GM19468 (cell line): ENCODE results near the gene ADGRD1.
"Not testable (repeated sequence)": the region's sequence is repeated elsewhere in the genome, so short reads cannot be mapped to it uniquely, and the experiment has no call there.

Experiments
- ATAC-seq: cut with Tn5 transposase; IDR thresholded peaks from one replicate; pipeline ENCODE4 v1.9.1; 2021; ENCODE audit warnings: mild to moderate bottlenecking, moderate library complexity, moderate number of reproducible peaks; ENCODE audit not compliant: unreplicated experiment; ENCODE audit errors: extremely low read depth

ADGRD1 gene

DNA sequence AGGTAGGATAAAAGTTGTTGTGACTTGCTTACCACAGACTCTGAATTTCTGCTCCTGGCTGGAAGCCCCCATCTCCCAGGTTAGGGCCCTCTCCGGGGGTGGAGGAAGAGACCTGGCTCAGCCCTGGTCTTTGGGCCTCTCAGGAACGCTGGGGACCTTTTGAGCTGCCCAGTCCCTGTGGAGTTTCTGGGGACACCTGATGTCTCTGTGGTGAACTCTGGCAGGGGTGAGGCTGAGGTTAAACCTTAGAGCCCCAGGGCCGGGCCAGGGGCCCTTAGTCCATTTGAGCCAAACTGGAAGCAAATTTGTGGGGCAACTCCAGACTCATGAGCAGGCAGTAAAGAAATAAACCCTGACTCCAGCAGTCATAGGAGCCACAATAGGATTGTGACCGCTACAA is 112.1 kb downstream of the ADGRD1 start:
- ATAC-seq: no peak

DNA sequence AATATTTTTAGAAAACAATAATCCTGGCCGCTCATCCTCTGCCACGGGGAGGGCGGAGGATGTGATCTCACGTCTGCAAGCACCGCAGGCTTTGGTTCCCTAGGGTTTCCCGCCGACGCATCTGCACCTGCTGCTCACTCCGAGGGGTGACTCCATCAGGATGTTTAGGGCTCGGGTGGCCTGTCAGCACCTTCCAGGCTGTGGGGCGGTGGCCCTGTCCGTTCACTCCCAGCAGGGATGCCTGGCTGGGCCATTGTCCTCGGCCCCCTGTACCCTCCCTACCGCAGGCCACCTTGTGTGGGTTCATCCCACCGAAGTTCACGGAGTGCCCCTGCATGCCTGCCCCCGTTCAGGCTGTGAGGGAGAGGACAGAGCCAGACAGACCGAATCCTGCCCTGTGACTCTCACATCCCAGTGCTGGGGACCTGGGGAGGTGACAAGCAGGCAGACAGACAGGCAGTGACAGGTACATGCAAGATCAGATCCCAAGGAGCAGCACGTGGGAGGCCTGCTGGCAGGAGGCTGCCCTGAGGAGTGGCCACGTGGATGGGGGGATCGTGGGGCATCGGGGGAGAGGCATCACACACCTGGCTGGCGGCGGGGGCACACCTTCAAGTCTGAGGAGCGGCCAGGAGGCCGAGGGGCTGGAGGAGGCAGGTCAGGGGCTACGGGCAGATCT is 112.6 kb downstream of the ADGRD1 start:
- ATAC-seq: no peak

DNA sequence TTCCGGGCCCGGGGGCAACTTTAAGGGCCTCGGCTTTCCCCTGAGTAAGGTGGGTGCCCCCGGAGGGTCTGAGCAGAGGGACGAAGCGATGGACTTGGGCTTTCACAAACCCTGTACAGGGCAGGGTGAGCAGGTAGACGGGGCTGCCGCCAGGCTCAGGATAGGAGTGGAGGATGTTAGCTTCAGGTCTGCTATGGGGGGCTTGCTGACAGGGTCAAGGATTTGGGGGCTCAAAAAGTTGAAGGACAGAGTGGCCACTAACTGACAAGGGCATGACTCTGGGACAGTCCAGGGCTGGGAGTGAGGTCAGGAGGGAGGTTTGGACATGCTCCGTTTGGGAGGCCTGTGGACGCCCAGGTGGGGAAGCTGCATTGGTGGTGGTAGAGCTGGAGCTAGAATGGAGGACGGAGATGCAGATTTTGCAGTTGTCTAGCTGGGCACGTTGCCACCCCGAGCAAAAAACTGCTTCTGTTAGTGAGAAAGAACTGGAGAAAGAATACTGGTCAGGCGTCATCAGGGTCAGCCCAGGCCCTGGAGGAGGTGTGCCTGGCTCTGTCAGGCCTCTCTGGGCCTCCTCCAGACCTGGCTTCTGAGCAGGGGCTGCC is 113.3 kb downstream of the ADGRD1 start:
- ATAC-seq: no peak

DNA sequence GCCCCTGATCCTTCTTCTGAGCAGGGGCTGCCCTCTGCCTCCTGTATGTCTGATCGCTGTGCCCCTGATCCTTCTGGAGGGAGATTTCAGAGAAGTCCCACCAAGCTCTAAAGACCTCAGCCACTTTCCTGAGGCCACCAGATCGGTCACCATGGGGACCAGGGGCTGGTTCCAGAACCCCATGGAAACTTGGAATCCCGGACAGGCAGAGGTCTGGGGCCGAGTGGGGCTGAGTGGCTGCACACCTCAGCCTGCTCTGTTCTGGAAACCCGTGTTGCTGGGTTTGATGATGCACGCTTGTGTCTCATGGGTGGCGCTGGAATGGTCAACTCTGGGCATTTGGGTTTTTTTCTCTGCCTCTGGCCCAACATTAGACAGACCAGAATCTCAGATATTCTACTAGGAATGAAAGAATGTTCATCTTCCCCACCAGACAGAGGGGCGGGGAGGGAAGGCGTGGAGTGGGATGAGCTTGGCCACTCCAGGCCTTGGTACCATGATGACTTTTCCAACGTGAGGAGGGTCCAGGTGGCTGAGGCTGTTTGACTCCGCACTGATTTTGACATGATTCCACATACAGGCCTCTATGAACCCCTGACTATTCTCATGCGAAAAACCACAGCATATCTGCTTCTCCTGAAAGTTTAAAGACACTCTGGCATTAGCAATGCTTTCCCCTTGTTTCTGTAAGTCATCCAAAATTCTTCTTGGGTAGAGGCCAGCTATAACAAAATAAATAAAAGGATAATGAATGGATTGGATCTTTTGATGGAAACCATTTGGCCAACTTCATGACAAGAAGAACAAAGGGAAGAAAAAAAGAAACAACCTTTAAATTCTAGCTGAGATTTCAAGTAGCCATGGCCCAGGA is 114.5 kb downstream of the ADGRD1 start:
- no peak for ATAC-seq

GRCh38 chr12:131068926-131069720 is 115.4 kb downstream of the ADGRD1 start:
- ATAC-seq: not testable (repeated sequence)

- ATAC-seq: not testable (repeated sequence)
Measured at GRCh38 chr12:131070136-131070535, 116.4 kb downstream of the ADGRD1 start.

DNA sequence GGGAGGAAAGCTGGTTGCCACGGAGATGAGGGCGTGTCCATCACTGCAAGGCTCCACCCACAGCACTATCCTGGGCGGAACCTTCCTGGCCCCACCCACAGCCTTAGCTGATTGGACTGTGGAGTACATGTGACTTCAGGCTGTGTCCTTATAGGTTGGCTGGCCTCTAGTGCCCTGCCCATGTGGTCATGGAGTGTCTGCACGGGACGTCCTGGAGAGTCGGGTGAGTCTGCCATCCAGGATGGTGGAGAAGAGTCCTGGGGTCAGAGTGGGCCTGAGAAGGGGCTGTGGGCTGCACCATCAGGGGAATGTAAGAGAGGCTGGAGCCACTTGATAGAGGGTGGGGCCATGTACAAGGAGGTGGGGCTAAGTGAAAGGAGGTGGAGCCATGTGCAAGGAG is 117.0 kb downstream of the ADGRD1 start:
- ATAC-seq: not testable (repeated sequence)

GRCh38 chr12:131071234-131071820 is 117.6 kb downstream of the ADGRD1 start:
- ATAC-seq: not testable (repeated sequence)

DNA sequence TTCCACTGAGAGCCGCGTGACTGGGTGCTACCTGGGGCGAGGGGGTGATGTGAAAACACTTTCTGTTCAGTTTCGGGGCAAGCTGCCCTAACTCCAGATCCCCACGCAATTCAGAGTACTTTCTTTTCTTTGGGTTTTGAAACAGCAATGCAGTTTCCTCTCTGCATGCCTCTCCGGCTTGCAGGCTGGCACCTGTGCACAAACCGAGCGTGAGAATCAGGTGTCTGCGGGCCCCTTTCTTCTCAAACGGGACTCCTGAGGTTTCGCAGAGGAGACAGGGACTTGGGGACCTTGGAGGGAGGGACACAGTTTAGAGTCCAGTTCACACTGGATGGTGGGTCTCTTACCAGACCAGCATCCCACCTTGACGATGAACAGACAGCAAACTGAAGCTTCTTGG is 118.2 kb downstream of the ADGRD1 start:
- not testable (repeated sequence) for ATAC-seq

DNA sequence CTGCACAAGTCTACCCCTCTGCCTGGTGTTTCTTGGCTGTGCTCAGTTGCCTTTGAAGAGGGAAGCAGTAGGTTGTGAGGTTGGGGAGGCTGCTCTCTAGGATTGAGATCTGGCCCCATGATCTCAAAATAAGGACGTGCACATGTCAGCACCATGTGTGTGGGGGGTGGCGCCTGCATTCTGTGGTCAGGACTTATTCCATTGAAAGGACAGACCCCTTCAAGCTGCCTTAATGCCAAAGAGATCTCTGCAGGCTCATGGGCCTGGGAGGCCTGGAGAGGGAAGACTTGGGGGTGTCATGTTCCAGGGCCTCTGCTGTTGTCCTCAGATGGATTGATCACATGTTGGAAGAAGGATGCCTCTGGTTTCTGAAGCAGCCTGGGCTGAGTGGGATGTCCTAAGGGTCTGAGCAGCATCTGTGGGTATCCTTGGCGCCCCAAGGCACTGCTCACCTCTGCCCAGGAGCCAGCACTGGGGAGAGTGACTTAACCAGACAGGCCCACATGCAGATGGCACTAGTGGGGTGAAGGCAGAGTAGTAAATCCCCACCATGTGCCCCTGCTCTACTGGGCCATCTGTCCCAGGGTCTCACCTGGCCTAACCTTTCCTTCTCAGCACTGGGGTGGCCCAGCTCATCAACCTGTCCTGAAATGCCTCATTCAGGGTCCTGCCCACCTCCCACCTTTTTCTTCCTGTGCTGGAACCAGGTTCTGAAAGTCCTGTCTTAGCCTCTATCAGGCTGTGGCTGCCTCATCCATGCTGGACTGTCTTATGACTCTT is 118.9 kb downstream of the ADGRD1 start:
- no peak for ATAC-seq

DNA sequence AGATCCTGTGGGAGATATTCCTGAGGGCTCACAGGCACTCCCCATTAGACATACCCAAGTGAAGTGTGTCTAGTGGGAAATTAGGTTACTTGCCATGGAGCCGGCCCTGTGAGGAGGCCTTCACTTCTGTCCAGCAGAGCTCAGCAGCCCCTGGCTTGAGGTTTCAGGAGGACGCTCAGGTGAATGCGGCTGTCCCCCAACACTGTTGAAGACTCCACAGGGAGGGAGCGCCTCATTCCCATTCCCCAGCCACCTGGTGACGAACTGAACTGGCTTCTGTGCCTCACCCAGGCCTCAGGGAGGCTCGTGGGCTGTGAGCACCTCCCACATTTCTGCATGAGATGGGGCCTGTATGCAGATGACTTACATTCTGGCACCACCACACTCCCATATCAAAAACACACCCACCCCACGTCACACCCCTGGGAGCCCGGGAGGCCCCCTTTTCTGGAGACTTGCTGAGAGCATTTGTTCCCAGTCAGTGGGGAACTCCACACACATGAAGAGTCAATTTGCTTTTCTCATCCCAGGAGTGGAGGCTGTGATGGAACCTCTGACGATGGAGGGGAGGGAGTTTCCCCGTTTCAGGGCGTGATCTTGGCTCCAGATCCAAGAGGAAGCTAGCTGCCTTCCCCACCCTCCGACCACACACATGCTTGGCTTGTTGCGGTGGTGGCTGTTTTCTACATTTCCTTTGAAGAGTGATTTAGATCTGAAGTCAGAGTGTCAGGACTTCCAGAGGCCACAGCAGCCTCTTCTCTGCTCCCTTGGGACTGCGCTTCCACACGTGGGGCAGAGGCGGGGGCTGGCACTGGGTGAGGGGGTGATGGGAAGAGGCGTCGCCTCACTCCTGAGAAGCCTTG is 120.7 kb downstream of the ADGRD1 start:
- no peak for ATAC-seq

- ATAC-seq: no peak
Measured at GRCh38 chr12:131075194-131075593, 121.5 kb downstream of the ADGRD1 start.

GRCh38 chr12:131075611-131076010 is 121.9 kb downstream of the ADGRD1 start:
- no peak for ATAC-seq

- ATAC-seq: no peak
Measured at GRCh38 chr12:131076296-131076695, 122.6 kb downstream of the ADGRD1 start.

DNA sequence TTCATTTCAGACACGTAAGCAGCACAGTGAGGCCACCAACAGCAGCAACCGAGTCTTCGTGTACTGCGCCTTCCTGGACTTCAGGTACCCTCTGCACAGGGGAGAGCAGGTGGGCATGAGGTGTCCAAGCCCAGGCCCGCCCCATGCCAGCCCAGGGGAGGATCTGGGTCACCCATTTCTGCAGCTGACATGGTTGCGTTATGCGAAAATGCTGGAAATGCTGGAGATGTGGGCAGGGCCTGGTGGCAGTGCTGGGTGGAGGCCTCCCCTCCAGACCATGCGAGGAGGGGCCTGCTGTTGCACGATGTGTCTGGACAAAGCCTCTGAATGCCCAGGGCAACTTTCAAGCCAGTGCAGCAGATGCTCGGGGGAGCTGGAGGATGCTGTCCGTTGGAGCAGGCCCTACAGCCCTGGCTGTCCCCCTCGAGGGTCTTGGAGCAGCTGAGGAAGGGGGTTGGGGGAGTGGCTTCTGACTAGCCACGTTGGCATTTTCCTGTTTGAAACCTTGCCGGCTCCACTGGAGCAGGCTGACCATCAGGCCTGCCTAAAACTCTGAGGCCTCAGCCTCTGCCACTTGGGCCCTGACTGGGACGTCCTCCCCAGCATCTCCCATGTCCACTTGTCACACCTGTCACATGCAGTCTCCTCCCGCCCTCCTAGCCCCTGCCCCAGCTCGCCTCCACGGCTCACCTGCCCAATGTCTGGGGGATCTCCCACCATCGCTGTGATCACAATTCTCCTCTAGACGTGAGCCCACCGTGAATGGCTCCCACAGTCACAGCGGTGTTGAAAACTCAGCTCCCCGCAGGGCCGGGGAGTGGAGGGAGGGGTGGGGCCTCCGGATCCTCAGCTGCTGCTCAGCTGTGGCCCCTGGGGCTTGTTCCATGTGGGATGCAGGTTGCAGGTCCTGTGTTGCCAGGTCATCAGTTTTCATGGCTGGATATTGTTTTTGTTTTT is 123.4 kb downstream of the ADGRD1 start:
- no peak for ATAC-seq

- ATAC-seq: no peak
Measured at GRCh38 chr12:131077931-131078391, 124.3 kb downstream of the ADGRD1 start.
